HEK293T (cell line): ENCODE results near the gene E2F6.

Source experiments
- CTCF ChIA-PET: fragments of 350-600 bp; formaldehyde crosslinking; extraction: SDS; loops from one replicate; lab custom pipeline; 2021; ENCODE audit warnings: antibody characterized with exemption, inconsistent platforms; lab: Yijun Ruan, JAX
- POLR2A ChIA-PET: fragments of 350-600 bp; formaldehyde crosslinking; extraction: SDS; loops from one replicate; lab custom pipeline; 2020; ENCODE audit warnings: antibody characterized with exemption, inconsistent platforms; lab: Yijun Ruan, JAX
- DNase-seq: peaks from one replicate; pipeline ENCODE4 v3.0.0; 2012; ENCODE audit warnings: mixed read lengths; ENCODE audit errors: extremely low spot score
- ARNT ChIP-seq: fragments of 450-650 bp; IDR thresholded peaks from 2 replicates; pipeline ENCODE4 v1.6.1; 2017; ENCODE audit warnings: mild to moderate bottlenecking
- BHLHE40 ChIP-seq: fragments of 450-650 bp; IDR thresholded peaks from 2 replicates; pipeline ENCODE4 v1.6.1; 2016; ENCODE audit warnings: mild to moderate bottlenecking, moderate library complexity, borderline replicate concordance
- CTBP1 ChIP-seq: fragments of 450-650 bp; IDR thresholded peaks from 2 replicates; pipeline ENCODE4 v1.6.1; 2016; ENCODE audit warnings: borderline replicate concordance
- ELF4 ChIP-seq: fragments of 450-650 bp; IDR thresholded peaks from 2 replicates; pipeline ENCODE4 v1.6.1; 2017; ENCODE audit warnings: antibody characterized with exemption
- FOXA1 ChIP-seq: fragments of 450-650 bp; IDR thresholded peaks from 2 replicates; pipeline ENCODE4 v1.6.1; 2016; ENCODE audit warnings: mild to moderate bottlenecking
- FOXK2 ChIP-seq: fragments of 450-650 bp; IDR thresholded peaks from 2 replicates; pipeline ENCODE4 v1.6.1; 2016; ENCODE audit warnings: mild to moderate bottlenecking
- FOXM1 ChIP-seq: fragments of 450-650 bp; IDR thresholded peaks from 2 replicates; pipeline ENCODE4 v1.6.1; 2017; ENCODE audit warnings: mild to moderate bottlenecking, borderline replicate concordance
- HDGF ChIP-seq: fragments of 450-650 bp; IDR thresholded peaks from 2 replicates; pipeline ENCODE4 v1.6.1; 2017; ENCODE audit warnings: antibody characterized with exemption, borderline replicate concordance
- L3MBTL2 ChIP-seq: fragments of 450-650 bp; conservative IDR thresholded peaks from 2 replicates; pipeline ENCODE4 v1.6.1; 2016; ENCODE audit warnings: mild to moderate bottlenecking
- LEF1 ChIP-seq: fragments of 450-650 bp; IDR thresholded peaks from 2 replicates; pipeline ENCODE4 v1.6.1; 2017; ENCODE audit warnings: mild to moderate bottlenecking, borderline replicate concordance
- NFRKB ChIP-seq: fragments of 450-650 bp; IDR thresholded peaks from 2 replicates; pipeline ENCODE4 v1.6.1; 2016; ENCODE audit warnings: mild to moderate bottlenecking, moderate library complexity
- PKNOX1 ChIP-seq: fragments of 450-650 bp; IDR thresholded peaks from 2 replicates; pipeline ENCODE4 v1.6.1; 2016
- SP1 ChIP-seq: fragments of 450-650 bp; IDR thresholded peaks from 2 replicates; pipeline ENCODE4 v1.6.1; 2017
- SUZ12 ChIP-seq: fragments of 450-650 bp; IDR thresholded peaks from 2 replicates; pipeline ENCODE4 v1.6.1; 2016; ENCODE audit warnings: mild to moderate bottlenecking
- TARDBP ChIP-seq: fragments of 450-650 bp; IDR thresholded peaks from 2 replicates; pipeline ENCODE4 v1.6.1; 2016
- ZNF384 ChIP-seq: fragments of 450-650 bp; IDR thresholded peaks from 2 replicates; pipeline ENCODE4 v1.6.1; 2016

The E2F6 gene

GRCh38 chr2:11397513-11397912 lies 68.4 kb downstream of the E2F6 start:
- DNase-seq, result no peak
- TF ChIP-seq ZNF384, result no peak
- no peak for TF ChIP-seq ELF4
- TF ChIP-seq FOXK2, result no peak
- no peak for TF ChIP-seq LEF1
- no peak for TF ChIP-seq ARNT
- TF ChIP-seq L3MBTL2, result no peak
- TF ChIP-seq FOXA1, result no peak
- TF ChIP-seq FOXM1, result no peak
- no peak for TF ChIP-seq SUZ12
- TF ChIP-seq PKNOX1, result no peak
- no peak for TF ChIP-seq SP1
- no peak for TF ChIP-seq BHLHE40
- TF ChIP-seq CTBP1, result no peak
- no peak for TF ChIP-seq NFRKB
- ChIA-PET CTCF (interaction anchor here (0.6 kb wide), 1 partner anchor 139 kb away, joined by 3 read pairs; no protein-coding TSS in a partner anchor), POLR2A (no interaction called here)

- TF ChIP-seq PKNOX1 (no peak), TARDBP (no peak), ZNF384 (no peak), NFRKB (no peak), FOXK2 (no peak), SUZ12 (no peak), FOXA1 (no peak), CTBP1 (no peak), ELF4 (no peak), SP1 (no peak)
- DNase-seq, result no peak
- ChIA-PET CTCF (interaction anchor here (0.6 kb wide), 1 partner anchor 138 kb away, joined by 3 read pairs; no protein-coding TSS in a partner anchor), POLR2A (no interaction called here)
Measured at GRCh38 chr2:11396467-11397445, 69.2 kb downstream of the E2F6 start.

- ChIA-PET POLR2A (no interaction called here), CTCF (no interaction called here)
- TF ChIP-seq SUZ12, result no peak
- TF ChIP-seq BHLHE40, result no peak
- TF ChIP-seq ELF4, result no peak
- TF ChIP-seq L3MBTL2, result no peak
- TF ChIP-seq CTBP1, result no peak
- TF ChIP-seq LEF1, result no peak
- TF ChIP-seq SP1, result no peak
- DNase-seq, result no peak
Measured at GRCh38 chr2:11396021-11396420, 69.9 kb downstream of the E2F6 start.

GRCh38 chr2:11395389-11395788 lies 70.6 kb downstream of the E2F6 start:
- ChIA-PET CTCF (no interaction called here), POLR2A (no interaction called here)
- TF ChIP-seq NFRKB (no peak), TARDBP (no peak), LEF1 (no peak), HDGF (no peak), FOXA1 (no peak), SUZ12 (no peak), ELF4 (no peak), L3MBTL2 (no peak), CTBP1 (no peak), ARNT (no peak), PKNOX1 (no peak), BHLHE40 (no peak)
- no peak for DNase-seq
